Inferior parietal cortex (tissue), 1 donor: ENCODE measurements around the gene SUPV3L1.
A peak's percentile ranks its signal among the peaks of the same experiment; 100 is the strongest.
"Not testable (repeated sequence)": the region's sequence is repeated elsewhere in the genome, so short reads cannot be mapped to it uniquely, and the experiment has no call there.

Source experiments
- DNase-seq: peaks from one replicate; pipeline ENCODE4 v3.0.0-alpha.2; 2016; ENCODE audit errors: extremely low spot score

SUPV3L1 gene

GRCh38 chr10:69230128-69230527, 50.1 kb downstream of the SUPV3L1 start:
- DNase-seq = no peak

- no peak for DNase-seq
Observed at GRCh38 chr10:69232252-69232651, 52.2 kb downstream of the SUPV3L1 start.

- no peak for DNase-seq
Observed at GRCh38 chr10:69232736-69233480, 52.9 kb downstream of the SUPV3L1 start.

GRCh38 chr10:69234447-69234846, 54.4 kb downstream of the SUPV3L1 start:
- no peak for DNase-seq

DNA sequence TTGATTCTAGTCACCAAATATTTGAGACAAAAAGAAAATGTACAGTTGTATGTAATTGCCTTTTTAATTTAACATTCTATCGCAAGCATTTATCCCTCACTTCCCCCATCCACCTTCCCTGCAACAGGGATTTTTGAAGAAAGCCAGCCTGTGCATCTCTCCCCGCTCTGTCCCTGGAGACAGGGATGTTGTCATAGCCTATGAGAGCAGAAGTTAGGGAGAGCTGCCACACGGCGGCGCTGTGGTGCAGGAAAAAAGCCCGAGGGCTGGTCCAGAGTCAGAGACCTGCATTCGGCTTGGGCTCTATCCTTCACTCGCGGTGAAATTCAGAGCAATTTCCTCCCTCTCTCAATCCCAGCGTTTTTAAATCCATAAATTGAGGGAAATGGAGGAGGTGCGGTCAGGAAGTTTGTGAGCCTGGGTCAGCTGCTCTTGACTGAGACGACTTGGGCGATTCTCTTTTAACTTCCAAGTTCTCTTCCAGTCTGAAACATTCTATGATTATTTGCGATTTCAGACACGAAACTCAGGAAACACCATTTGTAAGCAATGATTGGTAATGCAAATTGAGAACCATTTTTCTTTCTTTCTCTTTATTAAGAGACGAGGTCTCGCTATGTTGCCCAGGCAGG, 57.6 kb downstream of the SUPV3L1 start:
- peak; percentile 96 for DNase-seq

GRCh38 chr10:69239136-69239535, 59.1 kb downstream of the SUPV3L1 start:
- DNase-seq = no peak

GRCh38 chr10:69239816-69240434, 59.9 kb downstream of the SUPV3L1 start:
- no peak for DNase-seq

- DNase-seq = no peak
Observed at GRCh38 chr10:69240455-69240854, 60.4 kb downstream of the SUPV3L1 start.

GRCh38 chr10:69241575-69241974, 61.5 kb downstream of the SUPV3L1 start:
- DNase-seq = no peak

GRCh38 chr10:69242040-69242851, 62.2 kb downstream of the SUPV3L1 start:
- no peak for DNase-seq

GRCh38 chr10:69242852-69243212, 62.8 kb downstream of the SUPV3L1 start:
- peak; percentile 81 for DNase-seq

DNA sequence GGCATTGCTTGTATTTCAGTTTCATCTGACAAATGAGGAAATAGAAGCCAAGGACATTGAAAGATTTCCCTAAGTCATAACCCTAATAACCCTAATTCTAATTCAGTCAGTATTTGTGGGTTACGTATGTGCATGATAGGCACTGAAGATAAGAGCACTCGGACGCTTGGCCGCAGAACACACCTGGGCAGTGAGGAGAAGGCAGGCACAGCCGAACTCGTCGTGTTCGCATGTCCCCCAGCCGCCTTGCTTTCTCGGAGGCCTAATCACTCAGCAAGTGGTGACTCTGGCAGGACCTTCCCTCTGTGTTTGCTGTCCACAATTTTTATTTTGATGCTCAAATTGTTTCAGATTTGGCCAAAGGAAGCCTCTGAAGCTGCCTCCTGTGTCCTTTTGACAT, 63.8 kb downstream of the SUPV3L1 start:
- no peak for DNase-seq

GRCh38 chr10:69246036-69246435, 66.0 kb downstream of the SUPV3L1 start:
- no peak for DNase-seq

DNA sequence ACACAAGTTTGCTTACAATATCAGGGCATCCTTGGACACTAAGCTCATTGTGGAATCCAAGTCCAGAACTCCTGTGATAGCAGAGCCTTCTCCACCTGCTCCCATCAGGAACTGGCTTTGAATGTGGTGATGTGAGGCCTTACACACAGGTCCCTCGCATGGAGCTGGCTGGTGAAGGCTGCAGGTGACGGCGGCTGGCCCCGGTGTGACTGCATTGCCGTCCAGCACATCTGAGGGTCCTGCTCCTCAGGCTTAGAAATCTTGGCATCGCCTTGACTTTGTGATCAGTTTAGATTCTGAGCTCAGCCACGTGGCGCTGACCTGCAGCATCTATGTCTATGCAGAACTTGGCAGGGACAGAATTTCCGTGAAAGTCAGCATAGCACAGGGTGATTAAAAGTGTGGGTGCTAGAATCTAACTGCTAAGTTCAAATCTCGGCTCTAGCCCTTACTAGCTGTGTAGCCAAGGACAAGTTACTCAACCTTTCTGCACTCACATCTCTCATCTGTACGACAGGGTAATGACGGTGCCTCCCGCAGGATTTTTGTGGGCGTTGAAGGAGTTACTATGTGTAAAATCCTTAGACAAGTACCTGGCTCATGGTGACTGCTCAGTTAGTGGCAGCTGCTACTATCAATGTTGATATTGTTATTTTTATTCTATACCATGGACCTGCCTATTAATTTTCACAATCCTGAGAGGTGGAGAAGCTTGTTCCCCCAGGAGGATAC, 66.7 kb downstream of the SUPV3L1 start:
- no peak for DNase-seq

DNA sequence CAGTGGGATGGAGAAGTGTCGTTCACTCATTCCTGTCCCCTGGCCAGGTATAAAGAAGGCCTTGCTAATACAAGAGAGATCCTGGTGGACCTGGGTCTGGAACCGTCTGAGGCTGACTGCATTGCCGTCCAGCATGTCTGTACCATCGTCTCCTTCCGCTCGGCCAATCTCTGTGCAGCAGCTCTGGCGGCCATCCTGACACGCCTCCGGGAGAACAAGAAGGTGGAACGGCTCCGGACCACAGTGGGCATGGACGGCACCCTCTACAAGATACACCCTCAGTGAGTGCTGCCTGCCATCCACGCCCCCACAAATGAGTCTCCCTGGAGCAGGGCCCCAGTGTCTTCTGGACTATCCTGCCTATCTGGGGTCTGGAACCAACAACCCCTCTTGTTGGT, 67.3 kb downstream of the SUPV3L1 start:
- DNase-seq = no peak

- no peak for DNase-seq
Observed at GRCh38 chr10:69248117-69248730, 68.2 kb downstream of the SUPV3L1 start.

GRCh38 chr10:69250041-69250440, 70.0 kb downstream of the SUPV3L1 start:
- DNase-seq = no peak

DNA sequence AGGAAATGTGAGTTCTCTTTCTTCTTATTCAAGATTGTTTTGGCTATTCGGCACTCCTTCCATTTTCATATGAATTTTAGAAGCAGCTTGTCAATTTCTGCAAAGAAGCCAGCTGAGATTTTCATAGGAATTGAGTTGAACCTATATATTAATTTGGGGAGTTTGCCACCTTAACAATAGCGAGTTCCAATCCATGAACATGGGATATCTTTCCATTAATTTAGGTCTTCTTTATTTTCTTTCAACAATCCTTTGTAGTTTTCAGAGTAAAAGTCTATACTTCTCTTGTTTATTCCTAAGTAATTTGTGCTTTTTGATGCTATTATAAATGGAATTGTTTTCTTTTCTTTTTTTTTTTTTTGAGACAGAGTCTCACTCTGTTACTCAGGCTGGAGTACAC, 71.4 kb downstream of the SUPV3L1 start:
- not testable (repeated sequence) for DNase-seq

DNA sequence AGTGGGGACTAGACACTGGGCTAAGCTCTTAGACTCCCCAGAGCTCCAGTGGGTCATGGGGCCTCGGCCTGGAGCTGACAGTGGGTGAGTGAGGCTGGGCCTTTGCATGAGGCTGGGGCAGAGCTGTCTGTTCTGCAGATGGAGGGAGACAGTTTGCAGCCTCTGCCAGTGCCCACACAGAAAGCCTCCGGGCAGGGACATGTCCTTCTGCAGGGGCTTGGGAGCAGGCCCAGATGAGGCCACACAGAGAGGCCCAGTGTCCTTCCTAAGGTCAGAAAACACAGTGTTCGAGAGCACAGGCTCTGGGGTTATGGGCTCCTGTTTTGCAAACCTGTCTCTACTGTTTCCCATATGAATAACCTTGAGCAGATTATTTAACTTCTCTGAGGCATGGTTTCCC, 73.1 kb downstream of the SUPV3L1 start:
- no peak for DNase-seq

DNA sequence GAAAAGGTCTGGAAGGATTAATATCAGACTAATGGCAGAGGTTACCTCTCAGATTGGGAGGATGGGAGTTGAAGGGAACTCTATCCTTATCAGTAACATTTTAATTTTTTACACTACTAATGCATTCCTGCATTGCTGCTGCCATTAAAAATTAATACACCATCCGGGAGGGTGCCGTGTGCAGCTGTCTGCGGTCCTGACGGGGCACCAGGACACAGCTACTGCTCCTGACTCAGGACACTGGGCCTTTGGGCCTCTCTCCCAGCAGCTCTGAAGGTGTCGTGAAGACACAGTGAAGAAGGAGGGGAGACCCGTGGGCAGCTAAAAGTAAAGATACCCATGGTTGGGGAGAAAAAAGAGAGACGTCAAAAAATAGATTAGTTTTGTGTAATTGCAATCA, 74.8 kb downstream of the SUPV3L1 start:
- DNase-seq = no peak
